Skeletal muscle cell (primary cell): ENCODE measurements around the gene KLK13.

Experiments
- DNase-seq: peaks from one replicate; pipeline ENCODE4 v3.0.0-alpha.2; 2010; ENCODE audit warnings: low read depth
- H3K4me3 ChIP-seq: 2 replicates; pipeline ENCODE4 v1.5.1; 2011; ENCODE audit warnings: low read depth, mild to moderate bottlenecking, control low read depth, low read length, moderate library complexity

The KLK13 gene

DNA sequence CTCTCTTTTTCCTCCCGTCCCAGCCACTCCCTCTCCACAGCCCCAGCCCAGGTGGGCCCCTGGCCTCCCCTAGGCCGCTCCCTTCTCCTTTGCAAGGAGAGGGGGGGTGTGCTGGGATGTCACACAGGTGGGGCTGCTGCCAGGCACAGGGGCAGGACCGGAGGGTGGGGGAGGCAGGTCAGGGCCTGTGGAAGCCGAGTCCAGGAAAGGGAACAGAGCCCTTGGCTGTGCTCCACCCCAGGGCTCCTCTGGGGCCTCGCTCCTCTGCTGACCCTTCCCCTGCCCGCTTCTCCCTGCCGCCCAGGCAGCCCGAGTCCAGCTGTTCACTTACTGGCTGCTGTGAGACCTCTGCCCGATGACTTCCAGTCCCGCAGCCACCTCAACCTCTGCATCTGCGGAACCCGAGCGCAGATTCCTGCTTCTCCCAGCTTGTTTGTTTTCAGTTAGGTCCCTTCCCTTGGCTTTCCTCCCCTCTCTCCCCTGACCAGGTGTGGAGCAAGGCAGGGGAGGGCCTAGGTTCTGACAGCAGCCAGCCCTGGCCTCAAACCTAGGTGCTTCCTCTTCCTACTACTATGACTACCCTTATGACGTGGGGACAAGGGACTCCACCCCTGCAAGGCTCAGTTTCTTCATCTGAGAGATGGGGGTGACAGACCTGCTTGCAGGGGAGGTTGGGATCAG lies 37.6 kb downstream of the KLK13 start:
- H3K4me3 ChIP-seq, result no peak overlapping the region
- DNase-seq, result no peak

DNA sequence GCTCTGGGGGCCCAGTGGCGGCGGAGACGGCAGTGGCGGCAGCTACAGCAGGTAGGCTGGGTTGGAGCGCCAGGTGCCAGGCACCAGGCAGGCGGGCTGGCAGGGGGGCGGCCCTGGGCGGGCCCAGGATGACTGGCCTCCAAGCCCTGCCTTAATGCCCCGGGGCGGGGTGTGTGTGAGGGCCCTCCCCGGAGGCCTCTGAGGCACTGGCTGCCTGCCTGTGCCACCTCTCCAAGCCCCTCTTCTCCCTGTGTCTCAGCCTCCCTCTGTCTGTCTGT lies 38.4 kb downstream of the KLK13 start, which contains the start of gene KLK11:
Gene KLK11, minus strand, starts transcription at position 63 of the 278 bp plus-strand sequence. CDS start 985 bp downstream, outside the sequence.
- DNase-seq, result no peak
- no peak within 1 kb of the TSS for H3K4me3 ChIP-seq

DNA sequence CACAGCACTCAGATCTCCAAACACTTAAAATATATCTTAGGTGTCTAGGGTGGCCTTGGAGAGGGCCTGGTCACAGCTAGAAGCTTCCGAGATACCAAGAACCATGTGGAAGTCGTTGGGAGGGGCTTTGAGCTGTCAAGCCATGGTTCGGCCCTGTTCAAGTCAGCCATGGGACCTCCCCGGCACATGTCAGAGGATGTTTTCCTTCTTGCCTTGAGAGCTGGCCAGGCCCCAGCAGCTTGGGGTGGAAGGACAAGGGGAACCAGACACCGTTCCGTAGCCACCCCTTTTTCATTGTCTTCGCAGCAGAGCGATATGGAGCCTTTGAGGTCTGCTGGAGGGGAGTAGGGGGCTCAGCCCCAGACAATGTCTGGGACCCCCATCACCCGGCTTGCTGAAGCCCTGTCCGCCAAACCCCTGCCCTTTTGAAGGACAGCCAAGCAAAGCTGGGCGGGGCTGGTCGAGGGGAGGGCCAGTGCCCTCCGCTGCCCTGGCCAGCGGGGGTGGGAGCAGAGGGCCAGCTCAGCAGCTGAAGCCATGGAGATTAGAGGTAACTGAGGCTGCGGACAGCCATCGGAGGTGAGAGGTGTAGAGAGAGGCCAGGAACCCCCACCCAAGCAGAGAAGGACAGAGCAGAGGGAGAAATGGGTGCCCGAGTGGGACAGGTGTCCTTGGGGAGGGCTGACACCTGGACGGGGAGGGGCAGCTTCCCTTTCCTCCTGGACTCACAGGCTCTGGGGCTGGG lies 38.9 kb downstream of the KLK13 start:
- DNase-seq, result no peak
- H3K4me3 ChIP-seq, result no peak overlapping the region

DNA sequence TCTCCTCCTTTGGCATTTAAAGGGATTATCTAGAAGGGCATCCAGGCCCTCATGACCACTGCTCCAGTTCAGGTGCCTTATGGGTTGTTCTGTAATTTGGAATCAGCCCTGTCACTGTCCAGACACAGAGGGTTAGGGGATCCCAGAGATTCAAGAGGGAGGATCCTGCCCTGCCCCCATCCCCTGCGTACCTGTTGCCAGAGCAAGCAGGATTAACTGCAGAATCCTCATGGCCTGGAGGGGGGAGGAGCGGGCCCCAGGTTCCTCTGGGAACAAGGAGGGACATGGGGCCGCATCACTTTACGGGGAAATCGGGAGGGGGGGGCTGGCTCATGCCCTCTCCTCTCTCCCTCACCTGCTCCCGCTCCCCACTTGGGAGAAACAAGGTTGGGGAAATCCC lies 39.5 kb downstream of the KLK13 start:
- no peak for DNase-seq
- H3K4me3 ChIP-seq, result no peak overlapping the region

DNA sequence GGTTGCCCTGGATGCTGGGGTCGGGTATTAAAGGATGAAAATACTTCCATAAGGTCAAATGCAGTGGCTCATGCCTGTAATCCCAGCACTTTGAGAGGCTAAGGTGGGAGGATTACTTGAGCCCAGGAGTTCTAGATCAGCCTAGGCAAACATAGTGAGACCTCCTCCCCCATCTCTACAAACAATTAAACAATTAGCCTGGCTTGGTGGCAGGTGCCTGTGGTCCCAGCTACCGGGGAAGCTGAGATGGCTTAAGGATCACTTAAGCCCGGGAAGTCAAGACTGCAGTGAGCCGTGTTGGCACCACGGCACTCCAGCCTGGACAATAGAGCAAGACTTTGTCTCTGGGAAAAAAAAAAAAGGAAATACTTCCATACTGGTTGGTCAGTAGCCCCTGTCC lies 40.0 kb downstream of the KLK13 start:
- no peak overlapping the region for H3K4me3 ChIP-seq
- DNase-seq, result no peak

DNA sequence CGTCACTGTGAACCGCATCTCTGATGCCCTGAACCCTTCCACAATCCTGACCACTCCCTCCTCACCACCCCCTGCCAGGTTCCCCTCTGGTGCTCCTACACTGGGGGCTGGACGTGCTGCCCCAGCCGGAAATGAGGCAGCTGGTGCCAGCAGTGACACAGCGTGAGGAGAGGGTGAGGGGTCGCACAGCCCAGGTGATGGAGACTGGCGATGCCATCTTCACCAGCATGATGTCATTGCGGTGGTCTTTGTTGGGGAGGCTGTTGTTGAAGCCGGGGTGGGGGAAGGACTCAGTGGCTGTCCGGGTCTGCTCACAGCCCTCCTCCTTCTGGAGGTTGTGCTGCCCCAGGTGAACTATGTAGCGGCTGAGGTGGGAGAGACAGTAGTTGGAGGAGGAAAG lies 40.9 kb downstream of the KLK13 start:
- H3K4me3 ChIP-seq, result no peak overlapping the region
- DNase-seq, result no peak

DNA sequence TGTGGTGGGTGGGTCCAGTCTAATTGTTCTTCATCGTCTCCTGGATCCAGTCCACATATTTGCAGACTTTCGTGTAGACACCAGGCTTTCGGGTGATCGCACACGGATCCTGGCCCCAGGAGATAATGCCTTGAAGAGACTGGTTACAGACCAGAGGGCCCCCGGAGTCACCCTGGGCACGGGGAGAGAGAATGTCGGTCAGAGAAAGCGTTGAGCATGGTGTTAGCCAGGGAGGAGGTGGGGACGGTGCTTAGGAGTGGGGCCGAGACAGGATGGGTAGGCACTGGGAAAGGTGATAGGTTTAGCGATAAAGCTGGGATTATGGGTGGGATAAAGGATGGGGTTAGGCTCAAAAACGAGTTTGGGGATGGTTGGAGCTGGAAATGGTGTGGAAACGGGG lies 42.4 kb downstream of the KLK13 start:
- no peak for DNase-seq
- H3K4me3 ChIP-seq, result no peak overlapping the region

DNA sequence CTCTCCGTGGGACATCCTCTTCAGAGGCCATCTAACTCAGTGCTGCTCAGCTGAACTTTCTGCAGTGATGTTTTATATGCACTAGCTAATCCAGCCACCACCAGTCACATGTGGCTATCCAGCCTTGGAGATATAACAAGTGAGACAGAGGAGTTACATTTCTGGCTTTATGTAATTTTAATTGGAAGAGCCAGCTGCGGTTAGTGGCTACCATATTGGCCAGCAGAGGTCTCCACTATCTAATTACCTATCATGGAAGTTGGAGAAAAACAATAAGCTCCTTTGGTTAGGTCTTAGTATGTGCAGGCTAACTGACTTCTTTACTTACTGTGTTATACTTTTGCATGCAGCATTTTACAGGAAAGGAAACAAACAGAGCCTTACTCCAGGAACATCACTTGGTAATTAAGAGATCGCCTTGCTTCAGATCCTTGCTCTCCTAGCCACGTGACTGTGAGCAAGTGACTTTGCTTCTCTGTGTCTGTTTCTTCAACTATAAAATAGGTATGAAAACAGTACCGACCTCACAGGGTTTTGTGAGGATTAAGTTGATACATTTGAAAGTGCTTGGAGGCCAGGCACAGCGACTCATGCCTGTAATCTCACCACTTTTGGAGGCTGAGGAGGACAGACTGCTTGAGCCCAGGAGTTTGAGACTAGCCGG lies 43.8 kb downstream of the KLK13 start:
- DNase-seq, result peak; percentile 5
- H3K4me3 ChIP-seq, result no peak overlapping the region

DNA sequence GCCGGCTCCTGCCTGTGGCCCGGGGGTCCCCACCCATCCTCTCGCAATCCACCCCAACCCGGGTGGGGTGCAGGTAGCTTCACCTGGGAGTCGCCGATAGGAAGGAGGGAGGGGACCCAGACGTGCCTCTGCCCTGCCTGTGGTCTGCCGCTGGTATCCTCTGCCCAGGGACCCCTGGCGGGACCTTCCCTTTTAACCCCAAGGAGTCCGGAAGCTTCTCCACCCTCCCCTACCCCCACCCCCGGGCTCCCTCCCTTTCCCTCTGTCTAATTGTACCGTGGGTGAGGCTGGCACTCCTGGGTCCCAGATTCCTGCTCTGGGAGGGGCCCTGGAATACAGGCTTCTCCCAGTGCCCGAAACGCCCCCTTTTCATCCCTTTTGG lies 45.4 kb downstream of the KLK13 start, which contains the start of gene KLK10:
Gene KLK10, minus strand, starts transcription at position 166 of the 382 bp plus-strand sequence. CDS start 579 bp downstream, outside the sequence.
- DNase-seq, result no peak
- no peak within 1 kb of the TSS for H3K4me3 ChIP-seq

DNA sequence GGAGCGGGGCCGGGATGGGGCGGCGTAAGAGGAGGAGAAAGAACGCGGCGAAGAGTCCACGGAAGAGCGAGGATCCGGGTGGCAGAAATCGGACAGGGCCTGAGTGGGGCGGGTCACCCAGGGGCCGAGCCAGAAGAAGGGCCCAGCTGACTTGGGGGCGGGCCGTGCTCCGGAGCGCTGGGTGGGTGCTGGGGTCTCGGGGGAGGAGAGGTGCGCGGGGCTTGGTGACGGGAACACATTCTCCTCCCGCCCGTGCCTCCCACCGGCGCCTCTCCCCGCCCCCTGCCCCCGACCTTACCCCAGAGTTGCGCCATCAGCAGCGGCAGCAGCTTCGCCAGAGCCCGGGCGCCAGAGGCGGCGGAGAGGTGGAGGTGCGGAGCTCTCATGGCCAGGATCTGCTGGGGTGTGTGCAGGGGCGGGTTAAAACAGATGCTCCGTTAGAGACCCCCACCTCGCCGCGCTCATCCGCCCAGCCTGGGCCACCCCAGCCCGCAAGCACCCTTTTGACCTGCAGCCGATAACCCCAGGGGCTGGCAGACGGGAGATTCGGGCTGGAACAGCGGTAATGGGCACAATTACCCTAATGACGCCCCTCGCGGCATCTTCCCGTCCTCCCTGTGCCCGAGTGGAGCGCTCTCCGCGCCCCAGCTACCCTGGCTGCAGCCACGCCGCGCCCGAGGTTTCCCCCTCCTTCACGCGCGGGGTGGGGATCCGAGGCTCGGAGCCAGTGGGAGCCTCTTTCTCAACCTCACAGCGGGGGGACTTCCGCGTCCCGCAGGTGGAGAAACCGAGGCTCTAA lies 45.9 kb downstream of the KLK13 start:
- H3K4me3 ChIP-seq, result no peak overlapping the region
- DNase-seq, result no peak

DNA sequence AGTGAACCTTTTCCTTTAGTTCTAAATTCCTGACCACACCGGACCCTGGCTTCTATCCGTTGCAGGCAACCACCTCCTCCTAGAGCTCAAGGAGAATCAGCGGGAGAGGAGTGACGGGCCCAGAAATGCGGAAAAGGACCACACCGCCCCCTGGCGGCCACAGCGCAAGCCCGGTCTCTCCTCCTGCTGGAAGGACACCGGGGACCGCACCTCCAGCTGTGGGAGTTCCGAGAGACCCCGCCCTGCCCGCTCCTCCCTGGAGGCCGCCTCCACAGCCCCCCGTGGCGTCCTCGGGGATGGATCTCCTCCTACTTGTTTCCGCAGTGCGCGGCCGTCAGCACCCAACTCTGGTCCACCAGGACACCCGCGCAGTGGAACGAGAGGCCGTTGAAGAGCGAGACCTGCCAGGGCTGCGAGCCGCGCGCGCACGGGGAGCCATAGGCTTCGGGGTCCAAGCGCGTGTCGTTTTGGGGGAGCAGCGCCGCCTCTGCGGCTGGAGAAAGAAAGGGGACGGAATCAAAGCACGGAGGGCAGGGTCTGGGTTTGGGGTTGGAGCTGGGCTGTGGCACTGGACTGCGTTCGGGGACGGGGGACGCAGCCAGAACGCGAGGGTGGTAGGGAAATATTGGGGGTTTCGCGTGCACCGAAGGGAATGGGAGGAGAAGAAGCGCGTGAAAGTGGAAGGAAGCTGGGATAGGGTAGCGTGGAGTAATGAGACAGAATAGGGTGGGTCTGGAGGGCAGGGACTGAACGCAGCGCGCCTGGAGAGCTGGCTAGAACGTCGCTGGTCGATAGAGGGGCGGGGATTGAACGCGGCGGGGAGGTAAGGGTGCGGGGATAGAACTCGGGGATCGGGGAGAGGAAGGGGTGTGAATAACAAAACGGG lies 47.9 kb downstream of the KLK13 start:
- no peak for DNase-seq
- peak overlapping the region; percentile 17 for H3K4me3 ChIP-seq

DNA sequence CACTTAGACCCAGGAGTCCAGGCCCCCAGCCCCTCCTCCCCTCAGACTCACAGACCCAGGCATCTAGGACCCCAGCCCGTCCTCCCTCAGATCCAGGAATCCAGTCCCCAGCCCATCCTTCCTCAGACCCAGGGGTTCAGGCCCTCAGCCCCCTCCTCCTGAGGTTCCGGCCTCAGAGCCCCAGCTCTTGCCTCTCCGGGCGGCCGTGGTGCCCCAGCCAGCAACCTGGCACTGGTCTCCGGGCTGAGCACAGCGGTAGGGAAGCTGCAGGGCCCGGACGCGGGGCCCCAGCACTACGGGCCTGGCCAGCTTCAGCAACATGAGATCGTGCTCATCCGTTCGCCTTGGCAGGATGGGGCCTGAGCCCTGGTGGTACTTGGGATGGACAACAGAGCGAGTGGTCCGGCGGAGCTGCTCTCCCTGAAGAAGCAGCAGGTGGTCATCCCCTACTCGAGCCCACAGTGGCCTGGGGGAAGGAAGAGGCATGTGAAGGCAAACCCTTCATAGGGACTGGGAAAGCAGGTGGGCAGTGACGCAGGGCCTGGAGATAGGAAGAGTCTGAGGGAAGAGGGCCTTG lies 49.1 kb downstream of the KLK13 start:
- no peak for DNase-seq
- no peak overlapping the region for H3K4me3 ChIP-seq

DNA sequence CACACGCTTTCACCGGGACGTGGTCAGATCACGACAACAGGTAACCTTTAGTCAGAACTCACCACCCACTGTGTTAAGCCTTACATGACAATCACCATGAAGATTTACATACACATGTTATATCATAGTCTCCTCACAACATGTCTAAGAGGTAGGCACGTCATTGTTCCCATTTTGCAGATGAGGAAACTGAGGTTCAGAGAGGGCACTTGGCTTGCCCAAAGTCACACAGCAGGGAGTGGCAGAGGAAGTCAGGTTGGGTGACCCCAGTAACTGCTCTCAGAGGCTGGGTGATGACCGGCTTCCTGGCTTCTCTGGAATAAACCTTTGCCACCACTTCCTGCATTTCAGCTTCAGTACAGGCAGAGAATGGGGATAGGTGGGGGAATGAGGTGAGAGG lies 50.6 kb downstream of the KLK13 start:
- H3K4me3 ChIP-seq, result no peak overlapping the region
- DNase-seq, result no peak

DNA sequence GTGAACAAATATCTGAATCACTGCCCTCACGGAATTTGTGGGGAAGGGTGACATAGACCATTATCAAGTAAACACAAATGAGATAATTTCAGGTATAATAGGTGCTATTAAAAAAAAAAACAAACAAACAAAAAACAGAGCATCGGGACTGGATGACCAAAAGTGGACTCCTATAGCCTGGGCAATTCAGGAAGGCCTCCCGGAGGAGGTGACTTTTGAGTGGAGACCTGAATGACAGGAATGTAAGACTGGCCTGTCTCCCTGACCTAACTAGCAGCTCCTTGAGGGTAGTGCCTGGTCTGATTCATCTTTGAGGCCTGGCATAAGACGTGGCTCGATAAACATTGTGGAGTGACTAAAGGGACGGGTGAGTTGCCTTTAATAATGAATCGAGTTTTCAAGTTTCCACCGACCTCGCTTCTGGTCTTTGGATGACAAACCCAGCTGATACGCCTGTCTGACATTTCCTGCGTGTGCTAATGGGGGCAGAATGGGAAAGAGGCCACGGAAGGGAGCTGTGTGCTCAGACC lies 52.2 kb downstream of the KLK13 start:
- no peak overlapping the region for H3K4me3 ChIP-seq
- no peak for DNase-seq

DNA sequence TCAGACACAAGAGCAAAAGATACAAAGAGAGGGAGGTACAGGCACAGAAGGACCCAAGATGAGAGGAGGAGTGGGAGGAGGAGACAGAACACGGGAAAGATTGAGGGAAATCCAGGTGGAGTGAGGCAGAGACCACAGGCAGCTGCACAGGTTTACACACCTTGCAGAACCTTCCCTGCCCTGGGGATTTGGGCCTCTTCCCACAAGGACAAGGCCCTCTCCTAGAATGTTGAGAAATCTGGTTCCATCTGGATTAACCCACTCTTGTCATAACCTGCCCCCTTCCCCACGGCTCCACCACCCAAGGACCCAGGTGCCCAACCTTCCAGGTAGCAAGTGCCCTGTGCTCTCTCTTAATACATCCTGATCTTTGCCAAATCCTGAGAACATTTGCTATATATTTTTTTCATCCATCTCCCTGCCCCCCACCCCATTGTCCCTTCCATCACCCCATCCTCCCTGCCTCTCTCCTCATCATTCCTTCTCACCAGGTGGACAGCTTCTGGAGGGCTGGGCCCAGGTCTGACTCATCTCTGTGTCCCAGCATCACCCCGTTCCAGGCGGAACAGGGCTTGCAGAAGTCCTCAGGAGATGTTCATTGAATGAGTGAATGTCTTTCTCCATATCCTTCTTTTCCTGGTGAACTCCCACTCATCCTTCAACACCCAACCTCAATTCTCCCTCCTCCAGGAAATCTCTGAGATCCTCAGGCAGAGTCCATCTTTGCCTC lies 54.7 kb downstream of the KLK13 start:
- DNase-seq, result no peak
- H3K4me3 ChIP-seq, result no peak overlapping the region

DNA sequence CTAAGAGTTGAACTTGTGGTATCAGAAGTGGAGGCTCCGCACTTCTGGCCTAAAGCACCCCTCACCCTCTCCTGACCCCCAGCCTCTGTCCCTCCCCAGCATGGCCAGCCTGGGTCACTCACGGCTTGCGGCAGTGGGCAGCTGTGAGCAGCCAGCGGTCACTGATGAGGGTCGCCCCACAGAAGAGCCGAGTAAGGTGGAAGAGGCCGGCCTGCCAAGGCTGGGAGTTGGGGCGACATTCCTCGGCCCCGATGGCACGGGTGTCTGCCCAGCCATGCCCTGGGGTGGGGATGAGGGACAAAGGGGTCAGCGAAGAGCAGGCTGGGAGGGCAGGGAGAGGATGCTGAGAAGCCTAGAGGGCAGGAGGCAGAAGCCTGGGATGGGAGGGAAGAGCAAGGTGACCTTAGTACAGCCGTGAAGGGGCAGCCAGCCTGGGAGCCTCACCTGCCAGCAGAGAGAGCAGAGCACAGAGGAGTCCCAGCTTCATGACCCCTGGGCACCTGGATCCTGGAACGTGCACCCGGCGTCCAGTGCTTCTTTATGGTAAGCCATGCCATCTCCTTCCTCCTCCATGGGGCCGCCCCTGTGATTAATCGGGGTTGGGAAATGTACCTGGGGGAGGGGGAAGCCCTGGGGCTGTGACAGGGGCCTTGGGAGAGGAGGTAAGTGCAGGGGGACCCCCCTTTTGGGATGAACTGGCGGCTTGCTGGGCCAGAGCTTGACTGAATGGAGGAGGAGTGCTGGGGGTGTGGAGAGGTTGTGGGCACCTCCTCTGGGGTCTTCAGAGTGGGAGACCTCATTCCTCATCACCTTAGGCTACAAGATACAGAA lies 55.6 kb downstream of the KLK13 start:
- H3K4me3 ChIP-seq, result no peak overlapping the region

DNA sequence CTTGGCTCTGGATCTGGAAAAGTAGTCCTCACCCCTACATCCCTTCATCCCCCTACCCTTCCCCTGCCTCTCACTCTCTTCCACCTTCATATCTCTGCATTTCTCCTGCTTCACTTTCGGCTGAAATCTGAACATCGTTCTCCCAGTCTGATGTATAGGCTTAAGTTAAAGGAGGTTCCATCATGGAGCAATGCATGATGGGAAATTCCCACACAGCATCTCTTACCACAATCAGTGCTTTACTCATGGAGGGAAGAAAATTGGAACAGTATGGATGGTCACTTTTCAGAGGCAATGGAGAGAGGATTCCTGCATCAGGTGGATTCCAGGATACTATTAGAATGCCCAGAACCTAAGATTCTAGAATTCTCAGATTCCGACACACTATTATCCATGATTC lies 57.4 kb downstream of the KLK13 start:
- H3K4me3 ChIP-seq, result no peak overlapping the region
- no peak for DNase-seq

More for the DNA sequence above, 55.6 kb downstream of the KLK13 start:
- DNase-seq, result no peak
